ENCODE measurements around the gene PEX5. TPM values are rescaled to one million over a fixed set of nuclear protein-coding genes. Genes with fewer than 3 reads are reported as not detected.

PEX5 gene
- total RNA-seq, 2 experiments from 2014 or later, result 54.4 to 99.9 TPM

DNA sequence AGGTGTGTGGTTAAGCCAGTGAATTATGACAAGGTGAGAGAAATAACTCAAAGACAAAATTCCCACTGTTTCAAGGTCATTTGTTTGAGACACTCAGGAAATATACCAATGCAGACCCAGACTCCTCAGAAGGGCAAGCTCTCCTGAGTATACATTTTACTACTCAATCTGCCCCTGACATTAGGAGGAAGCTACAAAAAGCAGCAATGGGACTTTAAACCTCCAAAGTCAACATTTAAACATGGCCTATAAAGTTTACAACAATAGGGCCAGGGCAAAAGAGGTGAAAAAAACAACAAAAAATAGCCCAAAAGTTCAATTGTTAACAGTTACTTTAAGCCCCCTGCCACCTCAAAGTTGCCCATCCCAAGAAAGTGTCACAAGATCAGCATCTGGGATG, 19.5 kb upstream of the PEX5 start:
- BruUV-seq (replicated peaks), result no TSS peak
- H2AFZ ChIP-seq (ENCODE audit: low read length), result no peak overlapping the region
- TF ChIP-seq CTCF (conservative IDR thresholded peaks at IDR 0.05; ENCODE audit: low read length) (no peak), EZH2phosphoT487 (IDR thresholded peaks at IDR 0.05; ENCODE audit: borderline replicate concordance, low read depth, low read length) (no peak)
- DNase-seq (ENCODE audit: low spot score), result no peak
- H3K9me3 ChIP-seq (ENCODE audit: low read length), result peaks cover 63% of the 10 kb centered on the region
- POLR2A ChIA-PET, result no interaction called here
- no peaks in the 10 kb centered on the region for H3K79me2 ChIP-seq (ENCODE audit: insufficient read depth, low read depth, low read length)
- no peak overlapping the region for H3K4me2 ChIP-seq (ENCODE audit: low read length)
- intact Hi-C loops (cut with micrococcal nuclease; ENCODE audit: unreplicated experiment), result no loop called here
- H4K20me1 ChIP-seq (ENCODE audit: insufficient read depth, low read length), result no peaks in the 10 kb centered on the region
- no peak overlapping the region for H3K4me3 ChIP-seq (ENCODE audit: low read depth, low read length, poor library complexity, severe bottlenecking)
- H3K36me3 ChIP-seq (ENCODE audit: insufficient read depth, low read length), result no peaks in the 10 kb centered on the region
- CTCF ChIA-PET (ENCODE audit: unreplicated experiment), result no interaction called here
- H3K27ac ChIP-seq (ENCODE audit: low read depth, low read length, poor library complexity, severe bottlenecking), result no peak overlapping the region
- H3K9me2 ChIP-seq (ENCODE audit: insufficient read depth, low read length), result no peaks in the 10 kb centered on the region
- no peaks in the 10 kb centered on the region for H3K4me1 ChIP-seq (ENCODE audit: insufficient read depth, low read length, poor library complexity, severe bottlenecking)

DNA sequence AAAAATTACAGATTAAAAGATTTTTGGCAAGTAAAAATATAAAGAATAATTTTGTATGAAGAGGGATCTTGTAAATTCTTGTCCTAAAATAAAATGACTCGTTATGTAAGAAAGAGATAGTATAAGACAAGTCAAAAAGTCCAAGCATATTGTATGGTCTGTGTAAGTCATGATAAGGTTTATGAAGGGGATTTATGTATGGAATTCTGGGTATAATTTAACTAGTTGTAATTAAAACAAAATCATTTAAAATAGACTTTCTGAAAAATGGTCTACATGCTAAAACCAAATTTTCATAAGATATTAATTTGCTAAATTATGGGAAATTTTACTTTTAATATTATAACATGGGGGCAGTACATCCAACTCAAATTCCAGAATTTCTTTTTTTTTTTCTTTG, 17.6 kb upstream of the PEX5 start:
- TF ChIP-seq CTCF (conservative IDR thresholded peaks at IDR 0.05; ENCODE audit: low read length) (no peak), EZH2phosphoT487 (IDR thresholded peaks at IDR 0.05; ENCODE audit: borderline replicate concordance, low read depth, low read length) (no peak)
- no peak overlapping the region for H2AFZ ChIP-seq (ENCODE audit: low read length)
- BruUV-seq (replicated peaks), result no TSS peak
- H3K4me1 ChIP-seq (ENCODE audit: insufficient read depth, low read length, poor library complexity, severe bottlenecking), result no peaks in the 10 kb centered on the region
- H4K20me1 ChIP-seq (ENCODE audit: insufficient read depth, low read length), result no peaks in the 10 kb centered on the region
- H3K9me2 ChIP-seq (ENCODE audit: insufficient read depth, low read length), result no peaks in the 10 kb centered on the region
- H3K79me2 ChIP-seq (ENCODE audit: insufficient read depth, low read depth, low read length), result no peaks in the 10 kb centered on the region
- ChIA-PET CTCF (ENCODE audit: unreplicated experiment) (no interaction called here), POLR2A (no interaction called here)
- peak; percentile 32 for DNase-seq (ENCODE audit: low spot score)
- no peak overlapping the region for H3K27ac ChIP-seq (ENCODE audit: low read depth, low read length, poor library complexity, severe bottlenecking)
- H3K4me2 ChIP-seq (ENCODE audit: low read length), result no peak overlapping the region
- intact Hi-C loops (cut with micrococcal nuclease; ENCODE audit: unreplicated experiment), result no loop called here
- no peaks in the 10 kb centered on the region for H3K36me3 ChIP-seq (ENCODE audit: insufficient read depth, low read length)
- H3K4me3 ChIP-seq (ENCODE audit: low read depth, low read length, poor library complexity, severe bottlenecking), result no peak overlapping the region
- H3K9me3 ChIP-seq (ENCODE audit: low read length), result peaks cover 58% of the 10 kb centered on the region

DNA sequence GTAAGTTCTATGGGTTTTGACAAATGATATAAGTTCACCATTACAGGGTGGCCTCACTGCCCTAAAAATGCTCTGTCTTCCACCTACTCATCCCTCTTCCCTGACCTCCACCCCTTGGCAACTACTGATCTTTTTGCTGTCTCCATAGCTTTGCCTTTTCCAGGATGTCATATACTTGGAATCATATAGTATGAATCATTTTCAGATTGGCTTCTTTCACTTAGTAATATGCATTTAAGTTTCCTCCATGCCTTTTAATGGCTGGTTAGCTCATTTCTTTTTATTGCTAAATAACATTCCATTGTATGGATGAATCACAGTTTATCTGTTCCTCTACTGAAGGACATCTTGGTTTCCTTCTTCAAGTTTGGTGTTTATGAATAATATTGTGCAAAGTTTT, 14.0 kb upstream of the PEX5 start:
- no peak overlapping the region for H2AFZ ChIP-seq (ENCODE audit: low read length)
- TF ChIP-seq EZH2phosphoT487 (IDR thresholded peaks at IDR 0.05; ENCODE audit: borderline replicate concordance, low read depth, low read length) (no peak), CTCF (conservative IDR thresholded peaks at IDR 0.05; ENCODE audit: low read length) (no peak)
- intact Hi-C loops (cut with micrococcal nuclease; ENCODE audit: unreplicated experiment), result no loop called here

More for the DNA sequence above, 14.0 kb upstream of the PEX5 start:
- CTCF ChIA-PET (ENCODE audit: unreplicated experiment), result no interaction called here
- H3K4me3 ChIP-seq (ENCODE audit: low read depth, low read length, poor library complexity, severe bottlenecking), result no peak overlapping the region
- no peak overlapping the region for H3K4me2 ChIP-seq (ENCODE audit: low read length)
- H4K20me1 ChIP-seq (ENCODE audit: insufficient read depth, low read length), result no peaks in the 10 kb centered on the region
- no peaks in the 10 kb centered on the region for H3K4me1 ChIP-seq (ENCODE audit: insufficient read depth, low read length, poor library complexity, severe bottlenecking)
- no peaks in the 10 kb centered on the region for H3K36me3 ChIP-seq (ENCODE audit: insufficient read depth, low read length)
- H3K9me3 ChIP-seq (ENCODE audit: low read length), result peaks cover 31% of the 10 kb centered on the region
- H3K27ac ChIP-seq (ENCODE audit: low read depth, low read length, poor library complexity, severe bottlenecking), result no peak overlapping the region
- DNase-seq (ENCODE audit: low spot score), result no peak
- no TSS peak for BruUV-seq (replicated peaks)
- POLR2A ChIA-PET, result interaction anchor here (0.6 kb wide), 1 partner anchor 495 kb away, joined by 3 read pairs; no protein-coding TSS in a partner anchor
- no peaks in the 10 kb centered on the region for H3K79me2 ChIP-seq (ENCODE audit: insufficient read depth, low read depth, low read length)
- no peaks in the 10 kb centered on the region for H3K9me2 ChIP-seq (ENCODE audit: insufficient read depth, low read length)

All from OCI-LY7 (cell line).